Measurements from ENCODE around the gene CELSR1. TPM values are rescaled to one million over a fixed set of nuclear protein-coding genes. Genes with fewer than 3 reads are reported as not detected.
A peak's percentile ranks its signal among the peaks of the same experiment; 100 is the strongest.

CELSR1 gene
- total RNA-seq, 1 donor from 2014 or later, result 0.27 TPM

- peaks cover 10% of the 10 kb centered on the region for H3K9me3 Mint-ChIP-seq (ENCODE audit: unreplicated experiment)
- H3K36me3 Mint-ChIP-seq (ENCODE audit: unreplicated experiment), result no peaks in the 10 kb centered on the region
- H3K4me1 Mint-ChIP-seq (ENCODE audit: low read depth, unreplicated experiment), result peaks cover 16% of the 10 kb centered on the region
- H3K27ac Mint-ChIP-seq (ENCODE audit: unreplicated experiment), result no peak overlapping the region
- peaks cover 4% of the 10 kb centered on the region for H3K27me3 Mint-ChIP-seq (ENCODE audit: unreplicated experiment)
- TF ChIP-seq, protein P1, sequence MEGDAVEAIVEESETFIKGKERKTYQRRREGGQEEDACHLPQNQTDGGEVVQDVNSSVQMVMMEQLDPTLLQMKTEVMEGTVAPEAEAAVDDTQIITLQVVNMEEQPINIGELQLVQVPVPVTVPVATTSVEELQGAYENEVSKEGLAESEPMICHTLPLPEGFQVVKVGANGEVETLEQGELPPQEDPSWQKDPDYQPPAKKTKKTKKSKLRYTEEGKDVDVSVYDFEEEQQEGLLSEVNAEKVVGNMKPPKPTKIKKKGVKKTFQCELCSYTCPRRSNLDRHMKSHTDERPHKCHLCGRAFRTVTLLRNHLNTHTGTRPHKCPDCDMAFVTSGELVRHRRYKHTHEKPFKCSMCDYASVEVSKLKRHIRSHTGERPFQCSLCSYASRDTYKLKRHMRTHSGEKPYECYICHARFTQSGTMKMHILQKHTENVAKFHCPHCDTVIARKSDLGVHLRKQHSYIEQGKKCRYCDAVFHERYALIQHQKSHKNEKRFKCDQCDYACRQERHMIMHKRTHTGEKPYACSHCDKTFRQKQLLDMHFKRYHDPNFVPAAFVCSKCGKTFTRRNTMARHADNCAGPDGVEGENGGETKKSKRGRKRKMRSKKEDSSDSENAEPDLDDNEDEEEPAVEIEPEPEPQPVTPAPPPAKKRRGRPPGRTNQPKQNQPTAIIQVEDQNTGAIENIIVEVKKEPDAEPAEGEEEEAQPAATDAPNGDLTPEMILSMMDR (IDR thresholded peaks at IDR 0.05; ENCODE audit: partially characterized antibody, unreplicated experiment), result no peak
- DNase-seq, result no peak
- H3K4me3 Mint-ChIP-seq (ENCODE audit: unreplicated experiment), result no peak overlapping the region
Measured at GRCh38 chr22:46354993-46355305, 182.5 kb downstream of the CELSR1 start.

DNA sequence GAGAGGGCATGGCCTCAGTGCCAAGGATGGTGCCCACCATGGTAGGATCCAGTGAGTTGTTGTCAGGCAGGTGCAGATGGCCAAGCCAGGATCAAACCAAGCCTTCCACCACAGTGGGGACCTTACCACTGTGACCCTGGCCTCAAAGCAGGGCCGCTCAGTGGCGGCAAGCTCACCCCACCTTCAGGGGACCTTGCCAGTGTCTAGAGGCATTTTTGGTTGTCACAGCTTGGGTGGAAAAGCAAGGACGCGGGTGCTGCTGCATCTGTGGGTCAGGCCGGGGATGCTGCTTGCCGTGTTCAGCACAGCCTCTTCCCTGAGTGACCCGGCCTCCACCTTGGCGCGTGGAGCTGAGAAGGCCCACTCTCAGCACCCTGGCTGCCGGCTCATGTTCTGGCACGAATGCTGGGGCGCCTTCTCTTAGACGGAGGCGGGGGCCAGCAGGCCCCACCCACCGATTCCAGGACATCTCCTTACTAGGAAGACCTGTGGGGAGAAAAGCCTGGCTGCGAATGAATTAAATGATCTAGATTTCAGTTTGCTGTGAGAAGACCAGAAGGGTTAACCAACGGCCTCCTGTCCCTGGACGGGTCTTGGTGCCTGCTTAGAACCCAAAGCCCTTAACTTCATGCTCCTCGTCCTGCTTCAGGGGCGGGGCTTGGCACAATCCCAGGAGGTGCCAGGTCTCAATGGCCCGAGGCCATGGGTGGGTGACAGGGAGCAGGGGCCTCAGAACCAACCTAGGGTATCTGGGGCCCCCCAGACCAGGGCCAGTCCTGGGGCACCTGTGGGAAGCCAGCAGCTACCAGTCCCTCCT lies 183.0 kb downstream of the CELSR1 start:
- no peak overlapping the region for H3K4me3 Mint-ChIP-seq (ENCODE audit: unreplicated experiment)
- no peaks in the 10 kb centered on the region for H3K36me3 Mint-ChIP-seq (ENCODE audit: unreplicated experiment)
- TF ChIP-seq, protein P1 (IDR thresholded peaks at IDR 0.05; ENCODE audit: partially characterized antibody, unreplicated experiment), result no peak
- H3K4me1 Mint-ChIP-seq (ENCODE audit: low read depth, unreplicated experiment), result peaks cover 16% of the 10 kb centered on the region
- peaks cover 4% of the 10 kb centered on the region for H3K27me3 Mint-ChIP-seq (ENCODE audit: unreplicated experiment)
- peaks cover 12% of the 10 kb centered on the region for H3K9me3 Mint-ChIP-seq (ENCODE audit: unreplicated experiment)
- DNase-seq, result no peak
- H3K27ac Mint-ChIP-seq (ENCODE audit: unreplicated experiment), result no peak overlapping the region

GRCh38 chr22:46353483-46354105 lies 183.8 kb downstream of the CELSR1 start:
- H3K9me3 Mint-ChIP-seq (ENCODE audit: unreplicated experiment), result peaks cover 12% of the 10 kb centered on the region
- H3K27ac Mint-ChIP-seq (ENCODE audit: unreplicated experiment), result peak overlapping the region; percentile 52
- TF ChIP-seq, protein P1 (IDR thresholded peaks at IDR 0.05; ENCODE audit: partially characterized antibody, unreplicated experiment), result no peak
- no peak for DNase-seq
- H3K4me1 Mint-ChIP-seq (ENCODE audit: low read depth, unreplicated experiment), result peaks cover 16% of the 10 kb centered on the region
- no peaks in the 10 kb centered on the region for H3K36me3 Mint-ChIP-seq (ENCODE audit: unreplicated experiment)
- H3K4me3 Mint-ChIP-seq (ENCODE audit: unreplicated experiment), result no peak overlapping the region
- H3K27me3 Mint-ChIP-seq (ENCODE audit: unreplicated experiment), result peaks cover 4% of the 10 kb centered on the region

GRCh38 chr22:46352691-46353386 lies 184.6 kb downstream of the CELSR1 start:
- H3K4me1 Mint-ChIP-seq (ENCODE audit: low read depth, unreplicated experiment), result peaks cover 16% of the 10 kb centered on the region
- no peaks in the 10 kb centered on the region for H3K36me3 Mint-ChIP-seq (ENCODE audit: unreplicated experiment)
- H3K9me3 Mint-ChIP-seq (ENCODE audit: unreplicated experiment), result peaks cover 12% of the 10 kb centered on the region
- peaks cover 4% of the 10 kb centered on the region for H3K27me3 Mint-ChIP-seq (ENCODE audit: unreplicated experiment)
- peak; percentile 60 for DNase-seq
- TF ChIP-seq, protein P1 (IDR thresholded peaks at IDR 0.05; ENCODE audit: partially characterized antibody, unreplicated experiment), result no peak
- peak overlapping the region; percentile 73 for H3K4me3 Mint-ChIP-seq (ENCODE audit: unreplicated experiment)
- H3K27ac Mint-ChIP-seq (ENCODE audit: unreplicated experiment), result peak overlapping the region; percentile 70

All from glutamatergic neuron (in vitro differentiated cells).